Measurements from ENCODE around the gene ILDR1.

DNA sequence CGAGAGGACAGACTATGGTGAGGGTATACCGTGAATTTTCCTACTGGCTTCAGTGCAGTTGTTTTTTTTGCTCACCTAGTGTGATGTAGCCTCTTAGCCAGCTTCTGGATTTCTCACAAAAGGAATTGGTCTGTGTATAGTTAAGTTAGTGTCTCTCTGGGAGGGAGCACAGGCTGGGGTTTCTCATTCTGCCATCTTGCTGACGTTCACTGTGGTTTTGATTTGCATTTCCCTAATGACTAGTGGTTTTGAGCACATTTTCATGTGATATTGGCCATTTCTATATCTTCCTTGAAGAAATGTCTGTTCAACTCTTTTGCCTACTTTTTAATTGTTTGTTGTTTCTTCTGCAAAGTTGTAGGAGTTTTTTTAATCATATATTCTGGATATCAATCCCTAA, 30.9 kb upstream of the ILDR1 start:
- TF ChIP-seq, protein P1, sequence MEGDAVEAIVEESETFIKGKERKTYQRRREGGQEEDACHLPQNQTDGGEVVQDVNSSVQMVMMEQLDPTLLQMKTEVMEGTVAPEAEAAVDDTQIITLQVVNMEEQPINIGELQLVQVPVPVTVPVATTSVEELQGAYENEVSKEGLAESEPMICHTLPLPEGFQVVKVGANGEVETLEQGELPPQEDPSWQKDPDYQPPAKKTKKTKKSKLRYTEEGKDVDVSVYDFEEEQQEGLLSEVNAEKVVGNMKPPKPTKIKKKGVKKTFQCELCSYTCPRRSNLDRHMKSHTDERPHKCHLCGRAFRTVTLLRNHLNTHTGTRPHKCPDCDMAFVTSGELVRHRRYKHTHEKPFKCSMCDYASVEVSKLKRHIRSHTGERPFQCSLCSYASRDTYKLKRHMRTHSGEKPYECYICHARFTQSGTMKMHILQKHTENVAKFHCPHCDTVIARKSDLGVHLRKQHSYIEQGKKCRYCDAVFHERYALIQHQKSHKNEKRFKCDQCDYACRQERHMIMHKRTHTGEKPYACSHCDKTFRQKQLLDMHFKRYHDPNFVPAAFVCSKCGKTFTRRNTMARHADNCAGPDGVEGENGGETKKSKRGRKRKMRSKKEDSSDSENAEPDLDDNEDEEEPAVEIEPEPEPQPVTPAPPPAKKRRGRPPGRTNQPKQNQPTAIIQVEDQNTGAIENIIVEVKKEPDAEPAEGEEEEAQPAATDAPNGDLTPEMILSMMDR (conservative IDR thresholded peaks at IDR 0.05; ENCODE audit: low read length) = no peak
- no peak for TF ChIP-seq EZH2phosphoT487 (IDR thresholded peaks at IDR 0.05; ENCODE audit: borderline replicate concordance, low read depth, low read length)
